D721Med (cell line): ENCODE results near the gene MISP.

Experiments
- DNase-seq: peaks from one replicate; pipeline ENCODE4 v3.0.0; 2011; ENCODE audit warnings: low spot score; ENCODE audit not compliant: insufficient read length
- FAIRE-seq: peaks from 2 replicates; lab custom pipeline; 2011; peaks lifted over from hg19 to GRCh38; lab: Jason Lieb, UNC
- CTCF ChIP-seq: IDR thresholded peaks from 2 replicates; pipeline ENCODE4 v1.5.1; 2012; ENCODE audit warnings: mild to moderate bottlenecking, control low read depth; ENCODE audit not compliant: insufficient read depth; ENCODE audit errors: missing control alignments

Gene MISP

GRCh38 chr19:718991-719512, 31.9 kb upstream of the MISP start:
- DNase-seq (no peak), FAIRE-seq (no peak)
- no peak for TF ChIP-seq CTCF

- FAIRE-seq: no peak
- DNase-seq: no peak
Observed at GRCh38 chr19:719636-720344, 31.1 kb upstream of the MISP start.

GRCh38 chr19:720345-721160, 30.4 kb upstream of the MISP start:
- TF ChIP-seq CTCF: no peak
- no peak for FAIRE-seq
- no peak for DNase-seq

More at GRCh38 chr19:719636-720344, 31.1 kb upstream of the MISP start:
- TF ChIP-seq CTCF: no peak

DNA sequence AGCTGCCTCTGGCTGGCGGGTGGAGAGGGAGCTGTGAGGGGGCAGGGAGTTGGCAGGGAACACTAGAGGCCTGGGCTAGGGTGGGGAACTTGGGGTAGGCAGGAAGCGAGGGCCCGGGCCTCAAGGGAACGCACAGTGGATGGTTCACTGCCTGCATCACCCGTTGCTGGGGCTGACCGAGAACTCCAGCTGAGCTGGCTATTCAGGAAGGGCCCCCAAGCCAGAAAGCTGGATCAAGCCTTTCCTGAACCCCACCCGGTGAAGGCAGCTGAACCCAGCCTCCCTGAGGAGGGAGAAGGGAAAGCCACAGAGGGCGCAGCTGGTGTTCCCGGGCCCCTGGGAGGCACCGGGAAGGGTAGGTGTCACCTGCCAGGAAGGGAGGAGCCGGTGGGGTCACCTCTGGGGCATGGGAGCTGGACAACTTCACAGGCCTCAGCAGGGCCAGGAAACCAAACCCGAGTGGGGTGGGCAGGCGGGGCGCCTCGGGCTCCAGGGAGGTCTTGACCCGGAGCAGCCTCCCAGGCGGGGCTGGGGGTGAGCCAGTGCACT, 28.3 kb upstream of the MISP start:
- FAIRE-seq (no peak), DNase-seq (no peak)
- TF ChIP-seq CTCF: no peak

GRCh38 chr19:723247-723646, 27.7 kb upstream of the MISP start:
- FAIRE-seq: no peak
- no peak for TF ChIP-seq CTCF
- no peak for DNase-seq

DNA sequence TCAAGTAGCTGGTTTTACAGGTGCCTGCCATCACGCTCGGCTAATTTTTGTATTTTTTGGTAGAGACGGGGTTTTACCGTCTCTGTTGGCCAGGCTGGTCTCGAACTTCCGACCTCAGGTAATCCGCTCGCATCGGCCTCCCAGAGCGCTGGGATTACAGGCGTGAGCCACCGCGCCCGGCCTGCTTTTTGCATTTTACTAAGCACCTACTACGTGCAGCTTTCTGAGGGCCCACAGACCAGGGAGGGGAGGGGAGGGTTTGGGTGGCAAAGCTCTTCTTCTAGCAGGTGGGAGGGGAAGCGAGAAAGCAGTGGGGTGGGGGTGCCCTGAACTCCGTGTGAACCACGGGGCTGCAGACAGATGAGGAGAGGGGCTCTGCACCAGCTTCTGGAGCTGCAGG, 27.2 kb upstream of the MISP start:
- TF ChIP-seq CTCF: no peak
- no peak for FAIRE-seq
- no peak for DNase-seq
